ENCODE data around the gene SPRED1. TPM values are rescaled to one million over a fixed set of nuclear protein-coding genes. Genes with fewer than 3 reads are reported as not detected.
"Not testable (repeated sequence)": the region's sequence is repeated elsewhere in the genome, so short reads cannot be mapped to it uniquely, and the experiment has no call there.

Gene SPRED1
- total and polyA plus RNA-seq, 4 donors: 10.3 to 54.6 (median 25.1) TPM

GRCh38 chr15:38226608-38227266, 25.9 kb upstream of the SPRED1 start:
- Histone ChIP-seq H3K4me1 (ENCODE audit: control insufficient read depth in 1 of 2, insufficient read depth in 2 of 2, low read length in 2 of 2) (no peaks in the 10 kb centered on the region), H3K27me3 (ENCODE audit: control insufficient read depth in 1 of 2, insufficient read depth in 2 of 2, low read length in 1 of 2) (no peaks in the 10 kb centered on the region), H3K9me3 (ENCODE audit: control insufficient read depth, low read length) (no peaks in the 10 kb centered on the region), H3K36me3 (ENCODE audit: control insufficient read depth in 1 of 2, insufficient read depth in 2 of 2, low read length in 1 of 2) (no peaks in the 10 kb centered on the region), H3K4me3 (ENCODE audit: low read length in 2 of 2) (no peak overlapping the region), H3K27ac (ENCODE audit: low read depth in 1 of 2, low read length in 2 of 2) (no peak overlapping the region)
- 77% methylated on average over 4 of the region's 4 CpGs for WGBS, 2 donors
- intact Hi-C loops (cut with DNase I): no loop called here
- no peak for DNase-seq
- ATAC-seq (ENCODE audit: low FRiP score): no peak

GRCh38 chr15:38227941-38228340, 24.7 kb upstream of the SPRED1 start:
- H3K4me1 ChIP-seq (ENCODE audit: control insufficient read depth in 1 of 2, insufficient read depth in 2 of 2, low read length in 2 of 2): no peaks in the 10 kb centered on the region
- no peak for ATAC-seq (ENCODE audit: low FRiP score)
- no peaks in the 10 kb centered on the region for H3K9me3 ChIP-seq (ENCODE audit: control insufficient read depth, low read length)
- DNase-seq: no peak
- no peak overlapping the region for H3K4me3 ChIP-seq (ENCODE audit: low read length in 2 of 2)
- H3K36me3 ChIP-seq (ENCODE audit: control insufficient read depth in 1 of 2, insufficient read depth in 2 of 2, low read length in 1 of 2): no peaks in the 10 kb centered on the region
- intact Hi-C loops (cut with DNase I): no loop called here
- no peak overlapping the region for H3K27ac ChIP-seq (ENCODE audit: low read depth in 1 of 2, low read length in 2 of 2)
- H3K27me3 ChIP-seq (ENCODE audit: control insufficient read depth in 1 of 2, insufficient read depth in 2 of 2, low read length in 1 of 2): no peaks in the 10 kb centered on the region

- no peak for DNase-seq
- H3K4me3 ChIP-seq (ENCODE audit: low read length in 2 of 2): no peak overlapping the region
- no peak overlapping the region for H3K27ac ChIP-seq (ENCODE audit: low read depth in 1 of 2, low read length in 2 of 2)
- no peaks in the 10 kb centered on the region for H3K36me3 ChIP-seq (ENCODE audit: control insufficient read depth in 1 of 2, insufficient read depth in 2 of 2, low read length in 1 of 2)
- no peaks in the 10 kb centered on the region for H3K4me1 ChIP-seq (ENCODE audit: control insufficient read depth in 1 of 2, insufficient read depth in 2 of 2, low read length in 2 of 2)
- ATAC-seq (ENCODE audit: low FRiP score): no peak
- H3K9me3 ChIP-seq (ENCODE audit: control insufficient read depth, low read length): no peaks in the 10 kb centered on the region
- no peaks in the 10 kb centered on the region for H3K27me3 ChIP-seq (ENCODE audit: control insufficient read depth in 1 of 2, insufficient read depth in 2 of 2, low read length in 1 of 2)
- WGBS, 2 donors: 67 to 78% methylated on average over 1 of the region's 1 CpG
- intact Hi-C loops (cut with DNase I): no loop called here
Measured at GRCh38 chr15:38228618-38229017, 24.0 kb upstream of the SPRED1 start.

GRCh38 chr15:38229705-38230310, 22.8 kb upstream of the SPRED1 start:
- no peaks in the 10 kb centered on the region for H3K4me1 ChIP-seq (ENCODE audit: control insufficient read depth in 1 of 2, insufficient read depth in 2 of 2, low read length in 2 of 2)
- no peak for ATAC-seq (ENCODE audit: low FRiP score)
- no peaks in the 10 kb centered on the region for H3K9me3 ChIP-seq (ENCODE audit: control insufficient read depth, low read length)
- DNase-seq: no peak
- H3K36me3 ChIP-seq (ENCODE audit: control insufficient read depth in 1 of 2, insufficient read depth in 2 of 2, low read length in 1 of 2): no peaks in the 10 kb centered on the region
- WGBS, 2 donors: 64 to 74% methylated on average over 3 of the region's 3 CpGs
- H3K27me3 ChIP-seq (ENCODE audit: control insufficient read depth in 1 of 2, insufficient read depth in 2 of 2, low read length in 1 of 2): no peaks in the 10 kb centered on the region
- intact Hi-C loops (cut with DNase I): loop anchor here in 1 of 2 donors (2.0 kb wide), 1 partner anchor 49 kb away; no protein-coding TSS in a partner anchor
- no peak overlapping the region for H3K4me3 ChIP-seq (ENCODE audit: low read length in 2 of 2)
- no peak overlapping the region for H3K27ac ChIP-seq (ENCODE audit: low read depth in 1 of 2, low read length in 2 of 2)

- no peaks in the 10 kb centered on the region for H3K36me3 ChIP-seq (ENCODE audit: control insufficient read depth in 1 of 2, insufficient read depth in 2 of 2, low read length in 1 of 2)
- no peak overlapping the region for H3K27ac ChIP-seq (ENCODE audit: low read depth in 1 of 2, low read length in 2 of 2)
- no peaks in the 10 kb centered on the region for H3K4me1 ChIP-seq (ENCODE audit: control insufficient read depth in 1 of 2, insufficient read depth in 2 of 2, low read length in 2 of 2)
- no peak overlapping the region for H3K4me3 ChIP-seq (ENCODE audit: low read length in 2 of 2)
- no peaks in the 10 kb centered on the region for H3K9me3 ChIP-seq (ENCODE audit: control insufficient read depth, low read length)
- intact Hi-C loops (cut with DNase I): loop anchor here in 1 of 2 donors (2.0 kb wide), 1 partner anchor 47 kb away; no protein-coding TSS in a partner anchor
- H3K27me3 ChIP-seq (ENCODE audit: control insufficient read depth in 1 of 2, insufficient read depth in 2 of 2, low read length in 1 of 2): no peaks in the 10 kb centered on the region
- WGBS, 2 donors: 94 to 95% methylated on average over 5 of the region's 5 CpGs
- DNase-seq (no peak), ATAC-seq (ENCODE audit: low FRiP score) (no peak)
Measured at GRCh38 chr15:38231436-38231835, 21.2 kb upstream of the SPRED1 start.

- H3K36me3 ChIP-seq (ENCODE audit: control insufficient read depth in 1 of 2, insufficient read depth in 2 of 2, low read length in 1 of 2); H3K9me3 ChIP-seq (ENCODE audit: control insufficient read depth, low read length); ATAC-seq (ENCODE audit: low FRiP score); H3K27me3 ChIP-seq (ENCODE audit: control insufficient read depth in 1 of 2, insufficient read depth in 2 of 2, low read length in 1 of 2); H3K27ac ChIP-seq (ENCODE audit: low read depth in 1 of 2, low read length in 2 of 2); H3K4me3 ChIP-seq (ENCODE audit: low read length in 2 of 2); DNase-seq; H3K4me1 ChIP-seq (ENCODE audit: control insufficient read depth in 1 of 2, insufficient read depth in 2 of 2, low read length in 2 of 2); intact Hi-C loops (cut with DNase I): not testable (repeated sequence)
- WGBS, 2 donors: 91 to 94% methylated on average over 9 of the region's 9 CpGs
Measured at GRCh38 chr15:38237021-38237420, 15.6 kb upstream of the SPRED1 start.

- Histone ChIP-seq H3K27ac (ENCODE audit: low read depth in 1 of 2, low read length in 2 of 2) (no peak overlapping the region), H3K4me1 (ENCODE audit: control insufficient read depth in 1 of 2, insufficient read depth in 2 of 2, low read length in 2 of 2) (no peaks in the 10 kb centered on the region), H3K9me3 (ENCODE audit: control insufficient read depth, low read length) (no peaks in the 10 kb centered on the region), H3K36me3 (ENCODE audit: control insufficient read depth in 1 of 2, insufficient read depth in 2 of 2, low read length in 1 of 2) (no peaks in the 10 kb centered on the region), H3K4me3 (ENCODE audit: low read length in 2 of 2) (no peak overlapping the region), H3K27me3 (ENCODE audit: control insufficient read depth in 1 of 2, insufficient read depth in 2 of 2, low read length in 1 of 2) (no peaks in the 10 kb centered on the region)
- 95 to 96% methylated on average over 2 of the region's 2 CpGs for WGBS, 2 donors
- no peak for DNase-seq
- ATAC-seq (ENCODE audit: low FRiP score): no peak
- intact Hi-C loops (cut with DNase I): no loop called here
Measured at GRCh38 chr15:38238311-38238710, 14.3 kb upstream of the SPRED1 start.

- Histone ChIP-seq H3K36me3 (ENCODE audit: control insufficient read depth in 1 of 2, insufficient read depth in 2 of 2, low read length in 1 of 2) (no peaks in the 10 kb centered on the region), H3K4me1 (ENCODE audit: control insufficient read depth in 1 of 2, insufficient read depth in 2 of 2, low read length in 2 of 2) (no peaks in the 10 kb centered on the region), H3K27me3 (ENCODE audit: control insufficient read depth in 1 of 2, insufficient read depth in 2 of 2, low read length in 1 of 2) (no peaks in the 10 kb centered on the region), H3K27ac (ENCODE audit: low read depth in 1 of 2, low read length in 2 of 2) (no peak overlapping the region), H3K4me3 (ENCODE audit: low read length in 2 of 2) (no peak overlapping the region), H3K9me3 (ENCODE audit: control insufficient read depth, low read length) (no peaks in the 10 kb centered on the region)
- intact Hi-C loops (cut with DNase I): no loop called here
- DNase-seq (no peak), ATAC-seq (ENCODE audit: low FRiP score) (no peak)
- 64 to 76% methylated on average over 2 of the region's 2 CpGs for WGBS, 2 donors
Measured at GRCh38 chr15:38242055-38242454, 10.6 kb upstream of the SPRED1 start.
